GM12878 (cell line): Measurements from ENCODE around the gene CKLF. TPM values are rescaled to one million over a fixed set of nuclear protein-coding genes. Genes with fewer than 3 reads are reported as not detected.

Experiments used
- ATAC-seq: fragments of 200-7000 bp; cut with Tn5 transposase; 3 replicates; pipeline ENCODE4 v1.9.1; 2020; ENCODE audit warnings: mild to moderate bottlenecking, moderate library complexity
- BruUV-seq: library from RNA; stranded (reverse); fragments of 400-500 nt; replicated peaks from 2 replicates; lab custom pipeline; 2021; lab: Mats Ljungman, UMichigan
- CTCF ChIA-PET: fragments of 300-600 bp; sonication (Branson Sonifier 250); formaldehyde crosslinking; extraction: SDS; loops from one replicate; lab custom pipeline; 2021; ENCODE audit warnings: inconsistent platforms; lab: Yijun Ruan, JAX
- POLR2A ChIA-PET: fragments of 350-600 bp; formaldehyde crosslinking; extraction: SDS; loops from one replicate; lab custom pipeline; 2021; ENCODE audit warnings: inconsistent platforms; lab: Charles Lee
- RAD21 ChIA-PET: fragments of 300-600 bp; sonication (Branson Sonifier 250); formaldehyde crosslinking; loops from one replicate; lab custom pipeline; 2023; ENCODE audit warnings: antibody characterized with exemption; ENCODE audit not compliant: unreplicated experiment; lab: Charles Lee
- SMC1A ChIA-PET: fragments of 300-600 bp; sonication (Branson Sonifier 250); formaldehyde crosslinking; loops from one replicate; lab custom pipeline; 2023; ENCODE audit not compliant: unreplicated experiment, uncharacterized antibody; lab: Charles Lee
- DNase-seq: peaks from one replicate; pipeline ENCODE4 v3.0.0-alpha.2; 2011; ENCODE audit warnings: low read depth, low spot score
- FAIRE-seq: peaks from 3 replicates; lab custom pipeline; 2011; peaks lifted over from hg19 to GRCh38; lab: Jason Lieb, UNC
- H2AFZ ChIP-seq: 2 replicates; pipeline ENCODE4 v1.6.0; 2011; ENCODE audit warnings: low read depth, low read length, control low read depth; ENCODE audit not compliant: control insufficient read depth
- H3K27ac ChIP-seq: 2 replicates; pipeline ENCODE4 v1.5.1; 2011; ENCODE audit warnings: control low read depth; ENCODE audit not compliant: control insufficient read depth, insufficient read depth
- H3K27me3 ChIP-seq, 2 experiments: replicated peaks in 1 of 2; 2 replicates each; pipeline versions ENCODE4 v1.6.0 to v1.6.1; 2011; ENCODE audit warnings: low read length in 1 of 2; ENCODE audit not compliant: control insufficient read depth in 2 of 2, insufficient read depth in 2 of 2
- H3K36me3 ChIP-seq, 2 experiments: 2 replicates each; pipeline ENCODE4 v1.5.1; 2011; ENCODE audit warnings: low read length in 1 of 2; ENCODE audit not compliant: control insufficient read depth in 2 of 2, insufficient read depth in 2 of 2
- H3K4me1 ChIP-seq: 2 replicates; pipeline ENCODE4 v1.6.1; 2011; ENCODE audit warnings: mild to moderate bottlenecking, low read length, moderate library complexity, mixed read lengths; ENCODE audit not compliant: control insufficient read depth, insufficient read depth
- H3K4me2 ChIP-seq: 2 replicates; pipeline ENCODE4 v1.6.0; 2011; ENCODE audit warnings: control low read depth; ENCODE audit not compliant: control insufficient read depth, insufficient read depth
- H3K4me3 ChIP-seq: fragments of 200-600 bp; sonication (generic); 2 replicates; pipeline ENCODE4 v1.5.1; 2016
- H3K79me2 ChIP-seq: 2 replicates; pipeline ENCODE4 v1.6.0; 2011; ENCODE audit warnings: low read length; ENCODE audit not compliant: control insufficient read depth, insufficient read depth
- H3K9ac ChIP-seq: 2 replicates; pipeline ENCODE4 v1.8.0; 2011; ENCODE audit warnings: low read length, control low read depth, mixed read lengths; ENCODE audit not compliant: control insufficient read depth, insufficient read depth
- H3K9me3 ChIP-seq: replicated peaks from 3 replicates; pipeline ENCODE4 v1.5.1; 2011; ENCODE audit warnings: mild to moderate bottlenecking, low read length; ENCODE audit not compliant: control insufficient read depth, insufficient read depth
- H4K20me1 ChIP-seq: 2 replicates; pipeline ENCODE4 v1.6.0; 2011; ENCODE audit not compliant: control insufficient read depth, insufficient read depth
- NFXL1 ChIP-seq: fragments of 450-650 bp; IDR thresholded peaks from 2 replicates; pipeline ENCODE4 v1.6.1; 2017; ENCODE audit warnings: antibody characterized with exemption, mild to moderate bottlenecking, borderline replicate concordance
- NR2C2 ChIP-seq: IDR thresholded peaks from 2 replicates; pipeline ENCODE4 v1.6.1; 2011; ENCODE audit warnings: borderline replicate concordance, low read depth; ENCODE audit not compliant: control insufficient read depth, insufficient read length
- SMAD5 ChIP-seq: IDR thresholded peaks from 2 replicates; pipeline ENCODE4 v1.6.1; 2016; ENCODE audit warnings: antibody characterized with exemption, low read depth
- SP1 ChIP-seq: IDR thresholded peaks from one replicate; pipeline ENCODE4 v1.6.1; 2011; ENCODE audit warnings: low read depth, low read length
- SPI1 ChIP-seq: IDR thresholded peaks from 2 replicates; pipeline ENCODE4 v1.6.1; 2011; ENCODE audit warnings: low read depth, mild to moderate bottlenecking, low read length, moderate library complexity, borderline replicate concordance; ENCODE audit not compliant: insufficient read depth
- SUZ12 ChIP-seq: fragments of 200-600 bp; sonication (generic); IDR thresholded peaks from one replicate; pipeline ENCODE4 v1.6.1; 2018; ENCODE audit warnings: antibody characterized with exemption, mild to moderate bottlenecking; ENCODE audit not compliant: unreplicated experiment
- ZNF384 ChIP-seq: IDR thresholded peaks from 2 replicates; pipeline ENCODE4 v1.6.1; 2012; ENCODE audit warnings: low read depth, mild to moderate bottlenecking, low read length, improper control_type of control experiment, borderline replicate concordance
- WGBS: methylation state at CpG from one replicate; pipeline ENCODE4 v1.1.6; 2016; ENCODE audit warnings: low lambda C conversion rate; ENCODE audit not compliant: insufficient replicate concordance, insufficient coverage; ENCODE audit errors: missing lambda C conversion rate; 5-methylcytosine and 5-hydroxymethylcytosine counted together
- in situ Hi-C: fragments of 300-500 bp; cut with MboI; formaldehyde crosslinking; loops from 9 replicates; pipeline ENCODE4 v1.14.3; 2018; ENCODE audit warnings: mixed read lengths
- intact Hi-C: fragments of 100-400 bp; cut with micrococcal nuclease; formaldehyde crosslinking; loops from one replicate; pipeline ENCODE4 v1.14.2; 2022; ENCODE audit not compliant: unreplicated experiment
- polyA plus RNA-seq, 11 experiments: library from polyadenylated mRNA; depleted of rRNA in 4 of 11; unstranded in 6 of 11; stranded (reverse) in 5 of 11; fragments of >200 nt; fragmentation: Nextera tagmentation in 4 of 11; fragmentation: Illumina TruSeq in 1 of 11; extraction: Ambion mirVana in 4 of 11; extraction: Trizol in 1 of 11; gene quantifications; 1 replicate in 1 of 11; 2 replicates in 10 of 11; pipeline versions ENCODE4 v1.2.1 to v1.2.3, GENCODE V29; 2011 to 2016; ENCODE audit warnings: inconsistent platforms in 2 of 11, missing spikeins in 2 of 11, low read depth in 1 of 11
- total RNA-seq, 4 experiments: library from RNA; depleted of rRNA in 3 of 4; stranded (reverse); fragments of >200 nt in 3 of 4; fragmentation: Illumina TruSeq in 1 of 4; extraction: Trizol in 1 of 4; gene quantifications; 2 replicates each; pipeline versions ENCODE4 v1.2.1 to v1.2.3, GENCODE V29; 2013 to 2021
- TF ChIP-seq, protein P1 (sequence below): fragments of 450-650 bp; IDR thresholded peaks from 2 replicates; pipeline ENCODE4 v1.6.1; 2017; ENCODE audit warnings: mild to moderate bottlenecking, low read depth, inconsistent platforms; ENCODE audit not compliant: poor library complexity, severe bottlenecking
- TF ChIP-seq, protein P2 (sequence below): IDR thresholded peaks from 2 replicates; pipeline ENCODE4 v1.6.1; 2011; ENCODE audit warnings: borderline replicate concordance, low read depth, mild to moderate bottlenecking, moderate library complexity, mixed read lengths, low read length; ENCODE audit not compliant: insufficient read depth; ENCODE audit errors: extremely low read length
- TF ChIP-seq, protein P3 (sequence below): fragments of 450-650 bp; IDR thresholded peaks from 2 replicates; pipeline ENCODE4 v1.6.1; 2016; ENCODE audit warnings: mild to moderate bottlenecking
- TF ChIP-seq, protein P4 (sequence below): fragments of 450-650 bp; IDR thresholded peaks from 2 replicates; pipeline ENCODE4 v1.6.1; 2018; ENCODE audit warnings: borderline replicate concordance, mild to moderate bottlenecking; ENCODE audit not compliant: partially characterized antibody
- TF ChIP-seq, protein P5 (sequence below): fragments of 450-650 bp; formaldehyde crosslinking; IDR thresholded peaks from 2 replicates; pipeline ENCODE4 v1.4.0; 2020; ENCODE audit warnings: mild to moderate bottlenecking, moderate library complexity

The CKLF gene
- total and polyA plus RNA-seq, 10 of the 15 experiments (the other 5 are each of a cell fraction or from before 2014, with no cell fraction given), result 40.8 to 193 (median 109) TPM

DNA sequence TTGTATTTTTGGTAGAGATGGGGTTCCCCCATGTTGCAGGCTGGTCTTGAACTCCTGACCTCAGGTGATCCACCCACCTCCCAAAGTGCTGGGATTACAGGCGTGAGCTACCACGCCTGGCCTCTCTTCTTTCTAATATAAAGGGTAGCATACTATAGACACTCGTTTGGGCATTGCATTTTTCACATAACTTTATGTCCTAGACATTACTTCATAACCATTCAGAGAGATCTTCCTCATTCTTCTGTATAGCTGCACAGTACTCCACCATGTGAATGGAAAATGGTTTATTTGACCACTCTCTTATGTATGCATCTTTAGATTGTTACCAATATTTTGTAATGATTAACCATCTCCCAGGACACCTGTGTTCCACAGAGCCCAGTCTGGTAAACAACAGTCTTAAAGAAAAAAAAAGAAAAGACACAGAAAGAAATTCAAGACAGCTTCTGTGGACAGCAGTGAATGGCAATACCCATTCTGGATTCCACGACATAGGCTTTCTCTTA is 44.6 kb upstream of the CKLF start:
- POLR2A ChIA-PET, result no interaction called here
- FAIRE-seq, result no peak
- TF ChIP-seq, protein P1, sequence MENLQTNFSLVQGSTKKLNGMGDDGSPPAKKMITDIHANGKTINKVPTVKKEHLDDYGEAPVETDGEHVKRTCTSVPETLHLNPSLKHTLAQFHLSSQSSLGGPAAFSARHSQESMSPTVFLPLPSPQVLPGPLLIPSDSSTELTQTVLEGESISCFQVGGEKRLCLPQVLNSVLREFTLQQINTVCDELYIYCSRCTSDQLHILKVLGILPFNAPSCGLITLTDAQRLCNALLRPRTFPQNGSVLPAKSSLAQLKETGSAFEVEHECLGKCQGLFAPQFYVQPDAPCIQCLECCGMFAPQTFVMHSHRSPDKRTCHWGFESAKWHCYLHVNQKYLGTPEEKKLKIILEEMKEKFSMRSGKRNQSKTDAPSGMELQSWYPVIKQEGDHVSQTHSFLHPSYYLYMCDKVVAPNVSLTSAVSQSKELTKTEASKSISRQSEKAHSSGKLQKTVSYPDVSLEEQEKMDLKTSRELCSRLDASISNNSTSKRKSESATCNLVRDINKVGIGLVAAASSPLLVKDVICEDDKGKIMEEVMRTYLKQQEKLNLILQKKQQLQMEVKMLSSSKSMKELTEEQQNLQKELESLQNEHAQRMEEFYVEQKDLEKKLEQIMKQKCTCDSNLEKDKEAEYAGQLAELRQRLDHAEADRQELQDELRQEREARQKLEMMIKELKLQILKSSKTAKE, result no peak
- no peak for TF ChIP-seq SP1
- TF ChIP-seq, protein P2, sequence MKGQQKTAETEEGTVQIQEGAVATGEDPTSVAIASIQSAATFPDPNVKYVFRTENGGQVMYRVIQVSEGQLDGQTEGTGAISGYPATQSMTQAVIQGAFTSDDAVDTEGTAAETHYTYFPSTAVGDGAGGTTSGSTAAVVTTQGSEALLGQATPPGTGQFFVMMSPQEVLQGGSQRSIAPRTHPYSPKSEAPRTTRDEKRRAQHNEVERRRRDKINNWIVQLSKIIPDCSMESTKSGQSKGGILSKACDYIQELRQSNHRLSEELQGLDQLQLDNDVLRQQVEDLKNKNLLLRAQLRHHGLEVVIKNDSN, result no peak
- TF ChIP-seq SMAD5, result no peak
- no peak for TF ChIP-seq NR2C2
- TF ChIP-seq ZNF384, result no peak
- TF ChIP-seq, protein P3, sequence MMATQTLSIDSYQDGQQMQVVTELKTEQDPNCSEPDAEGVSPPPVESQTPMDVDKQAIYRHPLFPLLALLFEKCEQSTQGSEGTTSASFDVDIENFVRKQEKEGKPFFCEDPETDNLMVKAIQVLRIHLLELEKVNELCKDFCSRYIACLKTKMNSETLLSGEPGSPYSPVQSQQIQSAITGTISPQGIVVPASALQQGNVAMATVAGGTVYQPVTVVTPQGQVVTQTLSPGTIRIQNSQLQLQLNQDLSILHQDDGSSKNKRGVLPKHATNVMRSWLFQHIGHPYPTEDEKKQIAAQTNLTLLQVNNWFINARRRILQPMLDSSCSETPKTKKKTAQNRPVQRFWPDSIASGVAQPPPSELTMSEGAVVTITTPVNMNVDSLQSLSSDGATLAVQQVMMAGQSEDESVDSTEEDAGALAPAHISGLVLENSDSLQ, result no peak
- TF ChIP-seq, protein P4, sequence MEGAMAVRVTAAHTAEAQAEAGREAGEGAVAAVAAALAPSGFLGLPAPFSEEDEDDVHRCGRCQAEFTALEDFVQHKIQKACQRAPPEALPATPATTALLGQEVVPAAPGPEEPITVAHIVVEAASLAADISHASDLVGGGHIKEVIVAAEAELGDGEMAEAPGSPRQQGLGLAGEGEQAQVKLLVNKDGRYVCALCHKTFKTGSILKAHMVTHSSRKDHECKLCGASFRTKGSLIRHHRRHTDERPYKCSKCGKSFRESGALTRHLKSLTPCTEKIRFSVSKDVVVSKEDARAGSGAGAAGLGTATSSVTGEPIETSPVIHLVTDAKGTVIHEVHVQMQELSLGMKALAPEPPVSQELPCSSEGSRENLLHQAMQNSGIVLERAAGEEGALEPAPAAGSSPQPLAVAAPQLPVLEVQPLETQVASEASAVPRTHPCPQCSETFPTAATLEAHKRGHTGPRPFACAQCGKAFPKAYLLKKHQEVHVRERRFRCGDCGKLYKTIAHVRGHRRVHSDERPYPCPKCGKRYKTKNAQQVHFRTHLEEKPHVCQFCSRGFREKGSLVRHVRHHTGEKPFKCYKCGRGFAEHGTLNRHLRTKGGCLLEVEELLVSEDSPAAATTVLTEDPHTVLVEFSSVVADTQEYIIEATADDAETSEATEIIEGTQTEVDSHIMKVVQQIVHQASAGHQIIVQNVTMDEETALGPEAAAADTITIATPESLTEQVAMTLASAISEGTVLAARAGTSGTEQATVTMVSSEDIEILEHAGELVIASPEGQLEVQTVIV, result no peak
- TF ChIP-seq SUZ12, result no peak
- TF ChIP-seq NFXL1, result no peak
- TF ChIP-seq, protein P5, sequence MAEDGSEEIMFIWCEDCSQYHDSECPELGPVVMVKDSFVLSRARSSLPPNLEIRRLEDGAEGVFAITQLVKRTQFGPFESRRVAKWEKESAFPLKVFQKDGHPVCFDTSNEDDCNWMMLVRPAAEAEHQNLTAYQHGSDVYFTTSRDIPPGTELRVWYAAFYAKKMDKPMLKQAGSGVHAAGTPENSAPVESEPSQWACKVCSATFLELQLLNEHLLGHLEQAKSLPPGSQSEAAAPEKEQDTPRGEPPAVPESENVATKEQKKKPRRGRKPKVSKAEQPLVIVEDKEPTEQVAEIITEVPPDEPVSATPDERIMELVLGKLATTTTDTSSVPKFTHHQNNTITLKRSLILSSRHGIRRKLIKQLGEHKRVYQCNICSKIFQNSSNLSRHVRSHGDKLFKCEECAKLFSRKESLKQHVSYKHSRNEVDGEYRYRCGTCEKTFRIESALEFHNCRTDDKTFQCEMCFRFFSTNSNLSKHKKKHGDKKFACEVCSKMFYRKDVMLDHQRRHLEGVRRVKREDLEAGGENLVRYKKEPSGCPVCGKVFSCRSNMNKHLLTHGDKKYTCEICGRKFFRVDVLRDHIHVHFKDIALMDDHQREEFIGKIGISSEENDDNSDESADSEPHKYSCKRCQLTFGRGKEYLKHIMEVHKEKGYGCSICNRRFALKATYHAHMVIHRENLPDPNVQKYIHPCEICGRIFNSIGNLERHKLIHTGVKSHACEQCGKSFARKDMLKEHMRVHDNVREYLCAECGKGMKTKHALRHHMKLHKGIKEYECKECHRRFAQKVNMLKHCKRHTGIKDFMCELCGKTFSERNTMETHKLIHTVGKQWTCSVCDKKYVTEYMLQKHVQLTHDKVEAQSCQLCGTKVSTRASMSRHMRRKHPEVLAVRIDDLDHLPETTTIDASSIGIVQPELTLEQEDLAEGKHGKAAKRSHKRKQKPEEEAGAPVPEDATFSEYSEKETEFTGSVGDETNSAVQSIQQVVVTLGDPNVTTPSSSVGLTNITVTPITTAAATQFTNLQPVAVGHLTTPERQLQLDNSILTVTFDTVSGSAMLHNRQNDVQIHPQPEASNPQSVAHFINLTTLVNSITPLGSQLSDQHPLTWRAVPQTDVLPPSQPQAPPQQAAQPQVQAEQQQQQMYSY (CRISPR knock-in tag), result no peak
- no peak for TF ChIP-seq SPI1

More for the DNA sequence above, 44.6 kb upstream of the CKLF start:
- Histone ChIP-seq H3K36me3 (no peaks in the 10 kb centered on the region), H3K4me2 (no peak overlapping the region), H3K27me3 (no peaks in the 10 kb centered on the region), H3K9ac (no peak overlapping the region), H3K4me3 (no peak overlapping the region), H4K20me1 (no peaks in the 10 kb centered on the region), H3K9me3 (no peaks in the 10 kb centered on the region), H3K4me1 (peaks cover 3% of the 10 kb centered on the region; the same call in 1 of the 2 replicates), H3K27ac (no peak overlapping the region), H2AFZ (no peak overlapping the region), H3K79me2 (no peaks in the 10 kb centered on the region)
- DNase-seq (no peak), ATAC-seq (no peak)
- intact Hi-C loops, result no loop called here
- CTCF ChIA-PET, result interaction anchor here (0.7 to 3.8 kb wide), 19 partner anchors 14 to 323 kb away, joined by 3 to 12 read pairs (median 5); partner anchors contain the start of gene NAE1
- WGBS, result 20% methylated on average over 4 of the region's 4 CpGs
- SMC1A ChIA-PET, result interaction anchor here (0.6 to 2.1 kb wide), 10 partner anchors 15 to 100 kb away, joined by 3 to 8 read pairs (median 4); no protein-coding TSS in a partner anchor
- in situ Hi-C loops, result no loop called here
- RAD21 ChIA-PET, result interaction anchor here (1.2 to 2.8 kb wide), 4 partner anchors 10 to 82 kb away, joined by 4 to 6 read pairs (median 5); no protein-coding TSS in a partner anchor
- BruUV-seq, result no TSS peak
